ENCODE data around the gene GLG1.
"Not testable (repeated sequence)": the region's sequence is repeated elsewhere in the genome, so short reads cannot be mapped to it uniquely, and the experiment has no call there.

Gene GLG1

DNA sequence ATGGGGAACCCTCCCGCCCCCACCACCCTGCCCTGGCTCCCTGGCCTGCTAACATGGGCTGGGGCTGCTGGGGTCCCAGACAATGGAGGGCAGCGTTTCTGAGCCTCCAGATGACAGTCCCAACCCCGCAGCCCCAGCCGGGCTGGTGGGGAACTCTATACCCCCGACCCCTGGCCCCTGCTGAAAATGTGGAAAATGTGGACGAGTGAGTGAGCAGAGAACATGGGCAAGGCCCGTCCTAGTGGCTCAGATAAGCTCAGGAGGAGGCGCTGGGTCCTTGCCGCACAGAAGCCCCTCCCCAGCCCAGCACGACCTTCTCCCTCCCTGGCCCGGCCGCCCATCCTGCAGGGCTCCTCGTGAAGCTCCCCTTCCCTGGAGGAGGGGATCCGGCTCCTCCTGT, 187.1 kb downstream of the GLG1 start:
- H3K27me3 Mint-ChIP-seq (ENCODE audit: low read depth, poor library complexity); H3K36me3 Mint-ChIP-seq (ENCODE audit: low read depth); H3K9me3 Mint-ChIP-seq; H3K27ac Mint-ChIP-seq; H3K4me3 Mint-ChIP-seq; H3K4me1 Mint-ChIP-seq: not testable (repeated sequence)
- DNase-seq: peak; percentile 51

DNA sequence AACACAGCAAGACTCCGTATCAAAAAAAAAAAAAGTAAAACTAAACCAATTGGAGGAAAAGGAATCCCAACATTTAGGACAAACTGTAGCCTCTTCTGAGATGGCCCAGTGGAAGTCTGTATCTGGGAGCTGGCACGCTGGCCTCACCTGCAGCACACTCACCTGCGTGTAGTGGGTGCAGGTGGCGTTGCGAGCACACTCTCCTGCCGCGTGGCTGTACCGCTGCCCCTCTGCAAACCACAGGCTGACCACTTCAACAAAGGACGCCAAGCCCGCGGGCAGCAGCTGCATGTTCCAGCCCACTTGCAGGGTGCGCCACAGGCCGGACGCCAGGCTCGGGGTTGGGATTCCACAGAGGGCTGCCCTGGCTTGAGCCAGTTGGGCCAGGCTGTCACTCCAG, 189.0 kb downstream of the GLG1 start:
- H3K27me3 Mint-ChIP-seq (ENCODE audit: low read depth, poor library complexity); H3K9me3 Mint-ChIP-seq; H3K27ac Mint-ChIP-seq; H3K4me3 Mint-ChIP-seq; H3K4me1 Mint-ChIP-seq; DNase-seq; H3K36me3 Mint-ChIP-seq (ENCODE audit: low read depth): not testable (repeated sequence)

DNA sequence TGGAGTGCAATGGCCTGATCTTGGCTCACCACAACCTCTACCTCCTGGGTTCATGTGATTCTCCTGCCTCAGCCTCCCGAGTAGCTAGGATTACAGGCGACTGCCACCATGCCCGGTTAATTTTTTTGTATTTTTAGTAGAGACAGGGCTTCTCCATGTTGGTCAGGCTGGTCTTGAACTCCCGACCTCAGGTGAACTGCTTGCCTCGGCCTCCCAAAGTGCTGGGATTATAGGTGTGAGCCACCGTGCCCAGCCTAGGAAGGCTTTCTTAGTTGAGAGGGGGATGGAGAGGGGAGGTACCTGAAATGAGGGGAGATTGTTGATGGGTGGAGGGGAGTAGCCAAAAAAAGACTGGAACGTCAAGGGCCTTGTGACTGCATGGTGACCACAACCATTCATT, 193.0 kb downstream of the GLG1 start:
- not testable (repeated sequence) for H3K4me1 Mint-ChIP-seq; H3K27ac Mint-ChIP-seq; DNase-seq; H3K4me3 Mint-ChIP-seq; H3K36me3 Mint-ChIP-seq (ENCODE audit: low read depth); H3K27me3 Mint-ChIP-seq (ENCODE audit: low read depth, poor library complexity); H3K9me3 Mint-ChIP-seq

DNA sequence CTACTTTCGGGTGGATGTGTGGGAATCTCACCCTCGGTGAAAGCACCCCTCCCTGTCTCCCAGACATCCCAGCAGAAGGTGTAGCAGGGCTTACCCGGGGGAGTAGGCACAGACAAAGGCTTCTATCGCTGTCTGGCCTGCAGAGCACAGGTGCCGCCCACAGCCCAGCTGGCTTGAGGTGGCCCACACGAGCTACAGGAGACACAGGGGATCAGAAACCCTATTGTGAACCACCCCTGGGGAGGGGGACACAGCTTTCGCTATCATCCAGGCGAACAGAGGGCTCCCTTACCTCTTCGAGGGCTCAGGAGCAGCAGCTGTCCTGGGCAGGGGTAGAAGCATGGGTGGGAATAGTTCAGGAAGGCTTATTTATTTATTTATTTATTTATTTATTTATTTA, 193.4 kb downstream of the GLG1 start:
- DNase-seq; H3K36me3 Mint-ChIP-seq (ENCODE audit: low read depth); H3K27ac Mint-ChIP-seq; H3K9me3 Mint-ChIP-seq; H3K4me3 Mint-ChIP-seq; H3K4me1 Mint-ChIP-seq; H3K27me3 Mint-ChIP-seq (ENCODE audit: low read depth, poor library complexity): not testable (repeated sequence)

DNA sequence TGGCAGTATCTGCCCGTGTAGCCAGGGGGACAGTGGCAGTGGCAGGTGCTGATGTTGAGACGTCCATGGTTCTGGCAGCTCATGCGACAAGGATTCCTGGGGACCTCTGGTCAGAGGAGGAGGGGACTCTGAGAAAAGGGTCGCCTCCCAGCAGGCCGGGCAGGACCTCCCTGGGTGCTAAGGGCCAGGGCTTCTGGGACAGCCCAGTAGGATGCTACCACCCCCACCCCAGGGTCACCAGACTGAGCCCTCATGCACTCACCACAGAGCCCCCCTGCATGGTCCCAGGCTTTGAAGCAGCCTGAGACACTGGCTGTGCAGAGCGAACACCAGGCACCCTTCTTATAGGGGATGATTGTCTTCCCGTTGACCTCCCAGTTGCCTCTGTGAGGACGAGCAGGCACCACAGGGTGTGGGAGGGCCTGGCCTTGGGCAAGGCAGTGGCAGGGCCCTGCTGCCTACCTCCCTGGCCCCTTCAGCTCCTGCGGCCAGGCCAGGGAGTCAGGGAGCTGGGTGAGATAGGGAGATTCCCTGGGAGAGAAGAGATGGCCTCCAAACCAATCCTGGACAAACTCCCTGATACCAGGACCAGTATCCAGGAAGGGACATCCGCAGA, 194.0 kb downstream of the GLG1 start:
- not testable (repeated sequence) for DNase-seq; H3K27ac Mint-ChIP-seq; H3K36me3 Mint-ChIP-seq (ENCODE audit: low read depth); H3K4me3 Mint-ChIP-seq; H3K9me3 Mint-ChIP-seq; H3K27me3 Mint-ChIP-seq (ENCODE audit: low read depth, poor library complexity); H3K4me1 Mint-ChIP-seq

DNA sequence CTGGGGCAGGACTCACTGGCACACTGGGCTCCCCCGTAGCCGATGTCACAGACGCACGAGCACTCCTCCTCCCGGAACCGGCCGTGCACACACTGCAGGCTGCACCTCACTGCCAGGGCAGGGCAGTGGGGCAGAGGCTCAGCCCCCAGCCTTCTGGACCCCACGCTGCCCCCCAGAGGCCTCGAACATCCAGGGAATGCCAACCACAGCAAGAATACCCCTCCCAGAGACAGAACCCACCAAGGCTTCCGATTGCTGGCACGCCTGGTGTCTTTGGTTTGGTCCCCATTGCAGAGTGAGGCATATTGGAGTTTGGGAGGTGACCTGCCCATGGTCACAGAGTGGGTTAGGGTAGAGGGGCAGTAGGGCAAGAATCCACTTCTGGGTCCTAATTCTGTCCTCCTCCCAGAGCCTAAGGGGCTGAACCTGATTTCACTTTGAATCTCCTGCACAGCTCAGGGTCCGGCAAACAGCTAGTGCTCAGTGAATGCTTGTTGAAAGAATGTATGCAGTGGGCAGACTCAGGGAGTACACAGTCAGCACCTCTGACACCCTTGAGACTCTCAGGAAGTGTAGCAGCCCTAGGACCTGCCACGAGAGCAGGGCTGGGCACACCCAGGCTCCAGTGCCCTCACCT, 194.7 kb downstream of the GLG1 start:
- H3K4me1 Mint-ChIP-seq; H3K36me3 Mint-ChIP-seq (ENCODE audit: low read depth); H3K27me3 Mint-ChIP-seq (ENCODE audit: low read depth, poor library complexity); H3K4me3 Mint-ChIP-seq; DNase-seq; H3K27ac Mint-ChIP-seq; H3K9me3 Mint-ChIP-seq: not testable (repeated sequence)

DNA sequence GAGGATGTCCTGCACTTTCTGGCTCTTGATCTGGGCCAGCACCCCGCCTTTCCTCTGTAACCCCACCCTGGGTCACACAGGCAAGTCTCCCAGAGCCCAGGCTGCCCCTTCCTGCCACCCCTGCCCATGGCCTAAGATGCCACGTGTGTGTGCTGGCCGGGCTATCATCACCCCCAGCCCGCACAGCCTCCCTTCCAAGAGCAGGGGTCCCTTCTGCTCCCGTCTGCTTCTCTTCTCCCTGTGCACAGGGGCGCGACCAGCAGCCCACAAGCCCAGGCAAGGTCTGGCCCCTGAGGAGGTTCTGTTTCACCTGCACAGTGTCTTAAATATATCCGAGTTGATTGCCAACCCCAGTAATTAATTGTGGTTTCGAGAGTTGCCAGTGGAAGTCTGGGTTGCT, 195.9 kb downstream of the GLG1 start:
- not testable (repeated sequence) for DNase-seq; H3K36me3 Mint-ChIP-seq (ENCODE audit: low read depth)

DNA sequence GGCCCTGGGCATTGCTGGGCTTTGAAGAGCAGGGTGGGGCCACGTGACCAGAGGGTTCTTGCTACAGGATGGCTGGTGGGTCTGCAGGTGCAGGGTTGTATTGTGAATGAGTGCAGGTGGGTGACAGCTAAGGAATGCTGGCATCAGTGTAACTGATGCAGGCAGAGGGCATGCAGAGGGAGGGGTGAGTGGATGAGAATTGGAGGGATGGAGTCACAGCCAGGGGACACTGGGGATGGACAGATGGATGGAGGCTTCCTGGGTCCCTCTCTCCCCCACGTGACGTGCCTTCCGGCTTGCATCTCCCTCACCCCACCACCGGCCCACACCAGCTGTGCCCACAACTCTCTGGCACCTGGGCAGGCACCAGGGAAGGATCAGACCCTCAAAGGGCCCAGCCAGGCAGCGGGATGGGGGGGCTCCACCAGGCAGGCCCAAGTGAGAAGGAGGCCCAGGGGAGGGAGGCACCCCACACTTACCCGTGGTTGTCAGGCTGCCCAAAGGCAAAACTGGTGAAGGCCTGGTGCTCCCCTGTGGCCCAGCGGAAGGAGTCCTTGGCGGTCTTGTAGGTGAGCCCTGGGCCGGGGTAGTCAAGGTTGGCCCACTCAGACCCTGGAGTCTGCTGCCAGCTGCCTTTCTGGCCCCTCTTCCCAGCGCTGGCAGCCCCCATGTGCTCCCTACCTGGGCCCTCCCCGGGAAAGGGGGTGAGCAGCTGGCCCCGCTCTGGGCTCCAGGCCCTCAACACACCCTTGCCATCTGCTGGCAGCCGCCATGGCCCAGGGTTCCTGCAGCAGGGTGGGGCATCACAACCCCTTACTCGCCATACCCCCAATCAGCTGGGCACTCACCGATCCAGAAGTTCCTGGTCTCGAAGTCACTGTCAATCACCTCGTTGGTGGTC, 196.6 kb downstream of the GLG1 start:
- not testable (repeated sequence) for H3K27ac Mint-ChIP-seq; H3K4me3 Mint-ChIP-seq; H3K9me3 Mint-ChIP-seq; H3K36me3 Mint-ChIP-seq (ENCODE audit: low read depth); H3K4me1 Mint-ChIP-seq; H3K27me3 Mint-ChIP-seq (ENCODE audit: low read depth, poor library complexity); DNase-seq

More for the DNA sequence above, 195.9 kb downstream of the GLG1 start:
- not testable (repeated sequence) for H3K27me3 Mint-ChIP-seq (ENCODE audit: low read depth, poor library complexity); H3K27ac Mint-ChIP-seq; H3K4me1 Mint-ChIP-seq; H3K4me3 Mint-ChIP-seq; H3K9me3 Mint-ChIP-seq

DNA sequence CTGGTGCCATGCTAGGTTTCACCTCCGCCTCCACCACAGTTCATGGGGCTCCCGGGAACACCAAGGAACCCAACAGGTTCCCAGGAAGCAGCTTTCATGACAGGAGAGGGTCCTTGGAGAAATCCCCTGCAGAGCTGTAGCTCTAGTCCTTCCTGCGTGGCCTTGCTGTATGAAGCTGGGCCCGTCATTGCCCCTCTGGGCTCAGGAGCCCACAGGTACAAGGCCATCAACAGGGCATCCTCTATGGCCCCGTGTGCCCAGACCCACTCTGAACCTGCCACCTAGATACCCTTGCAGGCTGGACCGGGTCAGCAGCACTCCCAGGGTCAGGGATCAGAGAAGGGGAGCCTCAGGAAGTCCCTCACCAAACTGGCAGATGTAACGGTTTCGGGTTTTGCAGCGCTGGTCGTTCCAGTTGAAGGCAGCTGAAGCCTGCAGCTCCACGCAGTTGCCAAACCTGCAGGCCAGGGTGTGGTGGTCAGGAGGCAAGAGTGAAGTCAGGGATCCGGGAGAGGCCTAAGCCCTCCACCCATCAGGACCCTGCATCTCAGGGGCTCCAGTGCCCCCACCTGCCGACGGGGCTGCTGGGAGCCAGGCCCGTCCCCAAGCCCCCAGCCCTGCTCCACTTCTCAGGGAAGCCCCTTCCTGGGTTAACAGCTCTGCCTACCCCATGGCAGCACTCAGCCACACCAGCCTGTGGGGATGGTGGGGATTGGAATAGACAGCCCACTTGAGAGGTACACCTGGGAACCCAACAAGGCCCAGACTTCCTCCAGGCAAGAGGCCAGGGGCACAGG, 197.5 kb downstream of the GLG1 start:
- not testable (repeated sequence) for H3K27ac Mint-ChIP-seq; H3K4me3 Mint-ChIP-seq; H3K36me3 Mint-ChIP-seq (ENCODE audit: low read depth); H3K27me3 Mint-ChIP-seq (ENCODE audit: low read depth, poor library complexity); H3K9me3 Mint-ChIP-seq; H3K4me1 Mint-ChIP-seq; DNase-seq

DNA sequence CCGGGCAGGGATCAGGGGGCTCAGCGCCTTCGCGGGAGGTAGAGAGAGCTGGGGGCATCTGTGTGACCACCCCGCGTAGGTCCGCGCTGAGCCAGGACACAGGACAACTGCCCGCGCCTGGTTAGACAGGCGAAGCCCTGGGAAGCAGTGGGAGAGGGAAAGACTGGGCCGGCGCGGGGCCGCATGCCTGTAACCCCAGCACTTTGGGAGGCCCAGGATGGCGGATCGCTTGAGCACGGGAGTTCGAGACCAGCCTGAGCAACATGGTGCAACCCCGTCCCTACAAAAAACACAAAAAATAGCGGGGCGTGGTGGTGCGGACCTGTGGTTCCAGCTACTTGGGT, 199.6 kb downstream of the GLG1 start:
- not testable (repeated sequence) for H3K27me3 Mint-ChIP-seq (ENCODE audit: low read depth, poor library complexity); DNase-seq; H3K4me3 Mint-ChIP-seq; H3K27ac Mint-ChIP-seq; H3K4me1 Mint-ChIP-seq; H3K9me3 Mint-ChIP-seq; H3K36me3 Mint-ChIP-seq (ENCODE audit: low read depth)

DNA sequence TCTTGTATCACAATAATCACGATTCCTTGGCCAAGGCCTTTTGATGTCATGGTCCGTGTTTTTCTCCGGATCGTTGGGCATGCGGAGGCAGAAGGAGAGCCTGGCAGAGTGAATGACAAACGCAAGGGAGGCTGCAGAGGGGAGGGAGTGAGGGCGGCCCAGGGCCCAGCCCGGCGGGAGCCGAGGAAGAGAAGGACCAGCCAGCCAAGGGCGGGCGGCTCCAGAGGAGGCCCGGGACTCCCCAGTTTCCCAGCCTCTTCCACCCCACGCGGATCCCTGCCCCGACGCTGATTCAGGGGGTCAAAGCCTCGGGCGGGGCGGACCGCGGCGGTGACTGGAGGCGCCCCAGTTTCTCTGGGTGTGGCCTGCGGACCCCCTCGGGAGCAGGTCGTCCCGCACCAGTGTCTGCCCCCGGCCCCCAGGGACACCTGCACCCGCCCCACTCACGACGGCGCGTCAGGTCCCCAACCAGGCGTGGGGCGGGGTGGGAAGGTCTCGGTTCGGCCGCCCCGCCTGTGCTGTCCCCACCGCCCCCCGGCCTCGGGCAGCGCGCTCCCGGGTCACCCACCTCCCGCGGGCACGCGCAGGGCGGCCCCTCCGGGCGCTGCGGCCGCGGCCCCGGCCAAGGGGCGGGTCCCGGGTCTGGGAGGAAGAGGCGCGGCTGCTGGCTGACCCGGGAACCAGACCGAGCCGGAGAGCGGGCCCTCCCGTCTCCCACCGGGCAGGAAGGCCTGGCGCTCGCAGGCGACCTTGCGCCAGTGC, 200.1 kb downstream of the GLG1 start:
- not testable (repeated sequence) for H3K9me3 Mint-ChIP-seq; H3K36me3 Mint-ChIP-seq (ENCODE audit: low read depth); H3K27me3 Mint-ChIP-seq (ENCODE audit: low read depth, poor library complexity); H3K27ac Mint-ChIP-seq; H3K4me1 Mint-ChIP-seq; H3K4me3 Mint-ChIP-seq
- peak; percentile 38 for DNase-seq

DNA sequence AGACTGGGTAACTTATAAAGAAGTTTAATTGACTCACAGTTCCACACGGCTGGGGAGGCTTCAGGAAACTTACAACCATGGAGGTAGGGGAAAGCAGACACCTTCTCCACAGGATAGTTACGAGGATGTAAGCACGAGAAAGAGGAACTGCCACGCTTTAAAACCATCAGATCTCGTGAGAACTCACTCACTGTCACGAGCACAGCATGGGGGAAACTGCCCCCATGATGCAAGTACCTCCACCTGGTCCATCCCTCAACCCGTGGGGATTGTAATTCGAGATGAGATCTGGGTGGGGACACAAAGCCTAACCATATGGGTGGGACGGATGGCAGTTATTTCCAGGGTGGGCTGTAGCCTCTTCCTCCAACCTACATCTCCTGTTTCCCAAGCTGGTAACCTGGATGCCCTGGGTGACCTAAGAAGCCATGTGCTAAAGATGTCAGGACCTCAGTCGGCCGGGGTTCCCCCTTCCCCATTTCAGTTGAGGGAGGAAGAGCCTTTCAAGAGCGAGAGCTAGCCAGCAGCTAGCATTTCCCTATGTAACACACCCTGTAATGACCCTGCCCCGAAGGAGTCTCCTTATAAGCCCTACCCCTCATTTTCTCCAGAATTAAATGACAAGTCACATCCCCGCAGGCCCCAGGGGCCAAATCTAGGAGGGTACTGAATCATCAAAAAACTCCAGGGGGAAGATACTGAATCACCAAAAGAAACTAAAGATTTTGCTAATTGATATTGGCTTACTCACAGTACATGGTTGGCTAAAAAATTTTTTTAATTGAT, 202.6 kb downstream of the GLG1 start:
- not testable (repeated sequence) for H3K4me1 Mint-ChIP-seq; H3K36me3 Mint-ChIP-seq (ENCODE audit: low read depth); H3K4me3 Mint-ChIP-seq; H3K27ac Mint-ChIP-seq; H3K9me3 Mint-ChIP-seq; H3K27me3 Mint-ChIP-seq (ENCODE audit: low read depth, poor library complexity); DNase-seq

DNA sequence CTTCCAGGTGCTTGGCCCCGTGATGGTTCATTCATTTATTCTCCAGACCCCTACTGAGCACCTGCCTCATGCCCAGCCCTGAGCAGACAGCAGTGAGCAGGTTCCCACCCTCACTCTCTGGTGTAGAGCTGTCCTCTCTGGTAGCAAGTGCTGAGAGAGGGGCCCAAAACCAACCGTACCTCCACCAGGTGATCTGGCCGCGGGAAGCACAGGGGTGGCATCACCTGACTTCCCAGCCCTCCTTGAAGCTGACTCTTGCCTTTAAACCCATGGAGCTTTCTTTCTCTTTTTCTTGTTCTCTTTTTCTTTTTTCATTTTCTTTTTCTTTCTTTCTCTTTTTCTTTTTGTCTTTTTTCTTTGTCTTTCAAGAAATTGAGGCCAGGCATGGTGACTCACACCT, 206.7 kb downstream of the GLG1 start:
- not testable (repeated sequence) for H3K9me3 Mint-ChIP-seq; H3K4me3 Mint-ChIP-seq; H3K27me3 Mint-ChIP-seq (ENCODE audit: low read depth, poor library complexity); DNase-seq; H3K36me3 Mint-ChIP-seq (ENCODE audit: low read depth)
- Mint-ChIP-seq H3K4me1 (peaks cover 31% of the 10 kb centered on the region), H3K27ac (peak overlapping the region; percentile 36)
